Left renal pelvis (tissue), 4 donors: ENCODE measurements around the gene CD164. TPM values are rescaled to one million over a fixed set of nuclear protein-coding genes. Genes with fewer than 3 reads are reported as not detected.
"Not testable (repeated sequence)": the region's sequence is repeated elsewhere in the genome, so short reads cannot be mapped to it uniquely, and the experiment has no call there.

ENCODE experiments used
- DNase-seq, 4 donors: peaks; one replicate each; pipeline ENCODE4 v3.0.0-alpha.2; 2013; ENCODE audit warnings: low read depth in 4 of 4, low spot score in 3 of 4
- polyA plus RNA-seq, 4 donors: library from polyadenylated mRNA; unstranded; fragments of 120-200 nt; gene quantifications; one replicate each; pipeline ENCODE4 v1.2.1, GENCODE V29; 2013; ENCODE audit not compliant: insufficient read length in 4 of 4

The CD164 gene
- polyA plus RNA-seq, 4 donors = 351 to 598 (median 516) TPM

DNA sequence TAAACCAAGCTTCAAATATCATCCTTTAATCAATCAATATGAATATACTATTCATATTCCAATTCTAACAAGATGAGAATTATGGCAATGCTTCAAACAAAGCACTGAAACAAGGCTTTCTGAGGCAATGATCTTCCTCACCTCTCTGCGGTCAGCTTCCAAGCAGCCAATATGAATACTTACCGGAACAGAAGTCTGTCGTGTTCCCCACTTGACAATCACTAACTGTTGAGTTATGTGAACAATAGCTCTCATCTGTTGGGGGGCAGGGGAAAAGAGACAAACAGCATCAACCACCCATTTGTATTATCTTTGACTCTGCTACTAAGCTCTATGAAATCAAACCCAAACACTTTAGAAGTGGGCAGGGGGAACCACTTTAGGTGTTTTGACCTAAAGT lies 4.5 kb downstream of the CD164 start:
- no peak for DNase-seq

DNA sequence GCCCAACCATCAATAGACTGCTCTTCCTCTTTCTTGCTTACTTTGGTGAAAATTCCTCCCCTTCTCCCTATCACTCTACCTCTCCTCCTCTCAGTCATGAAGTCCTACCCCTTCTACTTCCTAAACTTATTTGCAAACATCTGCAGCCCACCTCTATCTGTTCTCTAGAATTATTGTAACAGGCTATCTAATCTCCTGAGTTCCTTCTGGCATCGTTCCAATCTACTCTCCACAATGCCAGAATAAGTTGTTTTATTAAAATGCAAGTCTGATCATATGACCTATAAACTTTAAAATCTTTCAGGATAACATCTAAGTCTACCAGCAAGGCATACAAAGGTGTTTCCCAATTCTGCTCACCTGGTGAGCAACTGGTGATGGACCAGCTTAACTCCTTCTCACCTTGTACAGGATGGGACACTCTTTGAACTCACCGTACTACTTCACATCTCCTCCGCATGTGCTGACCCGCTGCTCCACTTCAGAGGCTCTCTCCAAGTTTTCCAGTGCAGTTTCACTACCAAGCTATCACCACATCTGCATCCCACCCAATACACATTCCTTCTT lies 7.9 kb downstream of the CD164 start:
- DNase-seq = no peak

DNA sequence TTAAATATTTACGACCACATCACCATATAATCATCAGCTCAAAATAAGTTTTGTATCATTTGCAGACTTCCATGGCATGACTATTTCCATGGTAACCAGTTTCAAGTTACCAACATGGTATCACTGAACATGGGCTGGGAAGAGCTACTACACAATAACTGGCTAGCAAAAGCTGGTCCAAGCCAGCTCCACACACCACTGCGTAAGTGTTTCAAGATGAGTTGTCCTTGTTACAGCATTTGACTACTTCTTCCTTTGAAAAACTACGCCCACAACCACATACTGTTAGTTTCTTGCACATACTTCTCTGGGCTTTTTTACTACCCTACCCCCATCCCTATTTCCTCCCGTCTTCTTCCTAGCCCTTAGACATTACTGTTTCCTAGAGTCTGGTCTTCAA lies 8.5 kb downstream of the CD164 start:
- DNase-seq = no peak

DNA sequence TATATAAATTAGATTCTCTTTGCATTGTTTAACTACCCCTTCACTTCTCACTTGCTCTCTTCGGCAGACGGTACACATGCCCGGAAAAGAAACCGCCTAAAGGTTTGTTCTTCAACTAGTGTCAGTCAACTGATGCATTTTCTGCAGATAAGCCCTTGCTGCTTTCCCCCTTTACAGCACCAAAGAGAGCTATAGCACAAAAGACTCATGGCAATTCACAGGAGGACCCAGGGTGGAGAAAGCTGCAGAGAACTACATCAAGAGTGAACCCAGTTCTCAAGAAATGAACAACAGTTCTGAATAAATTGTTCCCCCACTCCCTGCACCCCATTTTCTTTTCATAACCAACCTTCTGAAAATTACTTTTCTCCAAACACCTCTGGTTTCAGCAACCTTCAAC lies 8.9 kb downstream of the CD164 start:
- no peak for DNase-seq

DNA sequence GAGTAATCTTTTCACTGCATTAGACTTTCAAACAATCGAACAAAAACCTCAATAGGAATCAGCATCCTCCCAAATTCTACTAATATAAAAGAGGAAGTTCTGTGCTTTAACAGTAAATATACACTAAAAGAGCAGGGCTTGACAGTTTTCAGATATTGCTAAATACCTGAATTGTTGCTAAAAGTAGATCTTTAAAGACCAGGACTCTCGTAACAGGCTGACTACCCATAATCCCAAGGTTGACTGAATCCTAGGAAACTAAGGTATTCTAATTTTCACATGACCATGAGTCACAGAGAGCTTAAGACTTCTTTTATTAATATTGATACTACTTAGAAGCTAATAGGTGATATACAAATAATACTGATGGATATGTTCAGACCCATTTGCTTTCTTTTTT lies 10.1 kb downstream of the CD164 start:
- DNase-seq = no peak

DNA sequence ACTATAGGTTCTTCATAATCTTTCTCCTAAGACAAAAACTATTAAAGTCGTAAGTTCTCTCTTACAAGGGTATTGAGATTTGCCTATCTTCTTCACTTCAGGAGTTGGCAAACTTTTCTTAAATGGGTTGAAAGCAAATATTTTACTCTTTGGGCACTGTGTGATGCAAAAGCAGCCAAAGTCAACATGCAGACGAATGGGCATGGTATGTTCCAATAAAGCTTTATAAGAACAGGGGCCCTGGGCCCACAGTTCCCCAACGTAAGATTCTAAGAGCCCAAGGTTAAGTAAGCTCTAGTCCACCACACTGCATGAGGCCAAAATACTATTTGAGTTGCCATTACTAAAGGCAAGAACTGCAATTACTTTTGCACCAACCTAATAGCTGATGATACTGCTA lies 11.5 kb downstream of the CD164 start:
- no peak for DNase-seq

DNA sequence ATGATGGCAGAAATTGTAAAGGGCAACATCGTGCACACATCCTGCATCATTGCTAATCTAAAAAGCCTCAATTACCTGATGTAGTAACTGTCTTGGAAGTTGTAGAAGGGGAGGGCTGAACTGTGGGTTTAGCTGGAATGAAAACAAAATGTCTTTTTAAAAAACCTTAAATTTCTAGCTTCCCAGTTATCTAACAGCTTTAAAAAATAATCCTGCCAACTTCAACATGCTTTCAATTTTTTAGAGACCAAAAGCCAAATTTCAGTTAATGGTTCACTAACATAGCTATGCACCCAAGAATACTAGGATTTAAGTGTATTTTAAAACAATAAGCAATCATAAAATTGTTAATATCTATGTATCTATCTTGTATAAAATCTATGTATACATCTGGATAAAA lies 11.9 kb downstream of the CD164 start:
- no peak for DNase-seq

DNA sequence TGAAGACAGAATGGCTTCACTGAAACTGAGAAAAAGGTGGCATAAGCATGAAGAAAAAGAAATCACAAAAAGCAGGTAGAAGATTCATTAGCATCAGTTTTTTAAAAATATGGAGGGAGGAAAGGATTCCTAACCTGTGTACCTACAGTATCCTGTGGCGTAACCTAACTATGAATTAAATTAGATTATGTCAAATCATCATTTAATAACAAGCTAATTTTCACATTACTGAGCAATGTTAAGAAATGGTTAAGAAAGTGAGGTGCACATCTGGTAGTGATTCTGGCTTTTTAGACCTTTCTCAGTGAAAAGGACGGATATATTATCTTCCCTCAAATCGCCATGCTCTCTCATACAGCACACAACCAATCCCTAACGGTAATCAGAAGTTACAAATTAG lies 12.5 kb downstream of the CD164 start:
- DNase-seq = no peak

DNA sequence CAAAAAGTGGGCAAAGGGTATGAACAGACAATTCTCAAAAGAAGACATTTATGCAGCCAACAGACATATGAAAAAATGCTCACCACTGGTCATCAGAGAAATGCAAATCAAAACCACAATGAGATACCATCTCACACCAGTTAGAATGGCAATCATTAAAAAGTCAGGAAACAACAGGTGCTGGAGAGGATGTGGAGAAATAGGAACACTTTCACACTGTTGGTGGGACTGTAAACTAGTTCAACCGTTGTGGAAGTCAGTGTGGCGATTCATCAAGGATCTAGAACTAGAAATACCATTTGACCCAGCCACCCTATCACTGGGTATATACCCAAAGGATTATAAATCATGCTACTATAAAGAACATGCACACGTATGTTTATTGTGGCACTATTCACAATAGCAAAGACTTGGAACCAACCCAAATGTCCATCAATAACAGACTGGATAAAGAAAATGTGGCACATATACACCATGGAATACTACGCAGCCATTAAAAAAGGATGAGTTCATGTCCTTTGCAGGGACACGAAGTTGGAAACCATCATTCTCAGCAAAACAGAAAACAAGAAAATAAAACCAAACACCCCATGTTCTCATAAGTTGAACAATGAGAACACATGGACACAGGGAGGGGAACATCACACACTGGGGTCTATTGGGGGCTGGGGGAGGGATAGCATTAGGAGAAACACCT lies 17.7 kb downstream of the CD164 start:
- not testable (repeated sequence) for DNase-seq

DNA sequence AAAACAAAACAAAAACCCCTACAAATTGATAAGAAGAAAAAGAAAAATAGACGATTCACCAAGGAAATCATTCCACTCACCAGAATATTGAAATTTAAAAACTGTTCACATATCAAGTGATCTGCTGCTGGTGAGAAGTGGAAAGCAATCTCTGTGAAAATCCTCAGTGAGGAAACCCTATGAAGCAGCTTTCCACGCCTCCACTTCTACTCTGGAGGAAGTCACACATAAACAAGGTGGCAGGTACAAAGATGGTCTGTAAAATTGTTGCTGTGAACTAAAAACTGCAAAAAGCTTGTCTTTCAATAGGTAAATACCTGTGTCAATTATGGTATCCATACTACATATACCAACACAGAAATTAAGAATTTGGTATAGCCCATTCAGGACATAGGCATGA lies 18.5 kb downstream of the CD164 start:
- no peak for DNase-seq

DNA sequence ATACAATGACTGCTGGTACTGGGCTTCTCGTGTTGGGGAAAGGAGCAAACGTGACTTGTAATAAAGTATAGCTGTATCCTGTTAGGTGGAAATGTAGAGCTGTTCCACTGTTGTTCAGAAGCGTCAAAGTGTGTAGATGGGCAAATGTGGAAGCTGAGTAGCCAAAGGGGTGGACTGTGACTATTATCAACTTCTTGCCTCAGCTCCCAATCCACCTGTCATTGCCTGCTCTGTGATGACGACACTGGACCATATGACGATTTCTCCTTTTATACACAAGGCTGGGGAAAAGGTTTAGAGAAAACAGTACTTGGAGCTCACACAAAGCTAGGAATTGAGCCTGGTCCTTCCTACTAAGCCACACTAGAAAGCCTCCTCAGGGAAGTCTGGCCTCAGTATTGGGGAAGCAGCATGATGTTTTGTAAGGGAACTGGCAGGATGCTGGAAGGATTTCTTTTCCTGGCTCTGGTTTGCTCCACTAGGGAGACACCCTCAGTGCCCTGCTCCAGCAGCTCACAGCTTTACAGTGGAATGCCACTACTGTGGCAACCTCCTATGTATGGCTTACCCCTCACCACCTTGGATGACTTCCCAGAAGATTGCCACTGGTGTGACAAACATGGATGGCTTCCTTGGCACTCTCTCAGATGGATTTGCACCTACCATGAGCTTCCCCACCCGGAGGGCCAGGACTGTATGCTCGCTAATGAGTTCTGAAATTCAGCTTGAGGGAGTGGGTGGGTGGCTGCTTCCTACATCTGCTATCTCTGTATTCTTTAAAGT lies 20.0 kb downstream of the CD164 start:
- DNase-seq = no peak

DNA sequence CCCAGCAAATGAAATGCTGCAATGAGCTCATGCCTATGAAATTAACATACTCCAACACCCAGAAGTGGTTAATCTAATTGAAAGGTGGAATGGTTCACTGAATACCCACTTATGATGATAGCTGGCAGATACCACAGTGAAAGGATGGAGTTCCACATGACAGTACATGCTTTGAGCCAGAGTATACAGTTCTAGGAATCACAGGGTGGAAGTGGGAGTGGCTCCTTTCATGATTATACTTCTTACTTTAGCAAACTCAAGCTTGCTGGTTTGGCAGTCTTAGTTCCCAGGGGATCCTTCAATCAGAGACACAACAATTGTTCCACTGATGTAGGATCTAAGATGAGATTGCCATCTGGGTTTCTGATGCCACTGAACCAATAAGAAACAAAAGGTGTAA lies 21.5 kb downstream of the CD164 start:
- DNase-seq = no peak

DNA sequence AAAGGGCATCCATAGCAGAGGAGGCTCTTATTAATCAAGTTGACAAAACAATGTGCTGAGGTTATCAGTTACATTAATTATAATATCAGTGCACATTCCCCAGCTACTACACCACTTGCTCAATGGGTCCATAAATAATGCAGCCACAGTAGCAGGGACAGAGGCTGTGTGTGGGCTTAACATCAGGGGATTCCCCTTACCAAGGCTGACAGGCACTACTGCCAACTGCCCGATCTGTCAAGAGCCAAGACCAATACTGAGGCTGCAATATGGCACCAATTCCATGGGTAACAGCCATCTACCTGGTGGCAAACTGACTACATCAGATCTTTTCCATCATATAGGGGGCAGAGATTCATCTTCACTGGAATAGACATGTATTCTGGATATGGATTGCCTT lies 22.0 kb downstream of the CD164 start:
- no peak for DNase-seq

DNA sequence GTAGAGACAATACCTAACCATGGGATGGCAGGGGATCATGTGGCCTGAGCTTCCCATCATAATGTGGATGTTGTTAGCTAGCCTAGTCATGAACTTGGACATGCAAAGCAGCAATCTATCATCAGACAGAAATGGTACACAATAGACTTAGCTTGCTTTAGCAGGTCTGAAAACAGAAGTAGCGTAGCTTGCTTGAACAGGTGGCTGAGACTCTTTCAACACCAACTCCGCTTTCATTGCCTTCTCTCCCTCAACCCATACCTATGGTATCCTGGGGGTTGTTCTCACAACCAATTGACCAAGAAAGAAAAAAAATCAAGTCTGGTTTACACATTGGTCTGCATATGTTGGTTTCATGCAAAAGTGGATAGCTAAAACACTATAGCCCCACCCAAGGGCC lies 23.0 kb downstream of the CD164 start:
- no peak for DNase-seq

DNA sequence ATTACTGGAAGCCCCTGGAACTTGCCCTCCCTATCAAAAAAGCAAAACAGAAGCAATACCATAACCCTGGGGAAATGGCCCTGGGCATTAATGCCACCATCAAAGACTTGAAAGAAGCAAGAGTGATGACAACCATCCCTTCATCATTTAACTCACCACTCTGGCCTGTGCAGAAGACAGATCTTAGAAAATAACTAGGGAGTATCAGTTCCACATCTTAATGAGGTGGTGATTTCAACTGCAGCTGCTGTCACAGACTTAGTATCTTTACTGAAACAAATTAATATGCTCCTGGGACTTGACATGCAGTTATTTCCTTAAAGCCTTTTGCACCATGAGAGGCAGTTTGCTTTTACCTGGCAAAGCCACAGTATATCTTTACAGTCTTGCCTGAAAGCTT lies 24.1 kb downstream of the CD164 start:
- no peak for DNase-seq

DNA sequence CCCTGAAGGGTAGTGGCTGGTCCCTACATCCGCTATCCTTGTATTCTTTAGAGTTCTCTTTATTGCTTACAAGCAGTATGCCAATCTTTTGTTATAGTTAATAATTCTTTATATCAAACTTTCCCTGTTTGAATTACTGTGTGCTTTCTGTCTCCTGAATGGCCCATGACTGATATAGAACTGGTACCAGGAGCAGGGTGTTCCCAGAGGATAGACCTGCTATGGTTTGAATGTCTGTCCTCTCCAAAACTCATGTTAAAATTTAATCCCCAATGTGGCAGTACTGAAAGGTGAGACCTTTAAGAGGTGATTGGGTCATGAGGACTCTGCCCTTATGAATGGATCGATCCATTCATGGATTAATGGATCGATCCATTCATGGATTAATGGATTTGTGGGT lies 26.0 kb downstream of the CD164 start:
- DNase-seq = no peak

DNA sequence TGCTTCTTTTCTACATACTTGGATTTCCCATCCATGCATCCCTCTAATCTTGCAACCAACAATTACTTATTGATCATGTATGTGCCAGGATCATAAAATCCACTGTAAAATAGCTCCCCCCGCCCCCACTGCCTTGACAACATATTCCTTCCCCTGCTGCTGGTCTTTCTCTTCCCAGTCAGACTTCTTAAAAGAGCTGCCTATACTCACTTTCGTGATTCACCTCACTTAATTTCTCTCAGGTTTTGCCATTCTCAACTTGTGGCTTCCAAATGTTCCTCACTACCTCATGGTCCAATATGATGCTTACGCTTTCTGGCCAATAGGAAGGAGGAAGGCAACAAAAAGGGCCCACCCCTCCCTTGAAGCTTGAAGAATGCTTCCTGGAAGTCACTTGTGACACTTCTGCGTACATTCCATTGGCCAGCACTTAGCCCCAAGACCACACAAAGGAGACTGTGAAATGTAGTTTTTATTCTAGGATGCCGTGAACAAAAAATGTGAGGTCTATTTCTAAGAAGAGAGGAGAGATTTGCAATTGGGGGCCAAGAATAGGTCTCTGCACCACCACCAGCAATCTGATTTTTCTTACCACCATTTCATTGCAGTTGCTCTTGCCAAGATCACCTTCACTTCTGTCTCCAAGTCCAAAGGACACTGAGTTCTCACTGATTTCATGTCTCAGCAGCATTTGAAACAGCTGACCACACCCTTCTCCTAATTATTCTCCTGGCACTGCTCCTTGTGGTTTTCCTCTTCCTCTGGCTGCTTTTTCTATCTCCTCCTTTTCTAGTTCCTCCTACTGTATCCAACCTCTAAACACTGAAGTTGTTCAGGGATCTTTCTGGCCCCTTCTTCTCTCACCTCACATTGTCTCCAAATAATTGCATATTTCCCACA lies 30.8 kb downstream of the CD164 start:
- no peak for DNase-seq

DNA sequence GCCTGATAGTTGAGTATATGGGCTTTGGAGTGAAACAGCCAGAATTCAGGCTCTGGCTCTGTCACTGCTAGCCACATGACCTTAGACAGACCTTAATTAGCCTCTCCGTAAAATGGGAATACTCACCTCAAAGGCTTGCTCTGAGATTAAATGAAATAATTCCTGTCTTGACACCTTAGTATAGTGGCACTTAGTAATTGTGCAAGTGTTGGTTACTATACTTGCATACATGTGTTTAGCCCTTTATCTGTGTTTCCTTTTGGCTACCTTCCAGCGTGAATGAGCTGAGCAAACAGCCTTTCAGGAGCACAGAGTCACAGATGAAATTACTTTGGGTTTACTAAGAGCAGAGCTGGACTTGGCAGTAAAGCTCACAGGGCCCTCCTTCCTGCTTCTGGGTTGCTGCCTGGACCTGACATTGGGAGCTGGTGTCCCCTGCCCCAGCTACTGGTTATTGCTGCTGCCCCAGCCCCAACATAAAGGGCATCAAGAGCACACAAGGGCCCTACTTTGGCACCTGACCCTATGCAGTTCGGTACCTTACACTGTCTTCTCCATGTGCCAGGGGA lies 32.8 kb downstream of the CD164 start:
- no peak for DNase-seq

DNA sequence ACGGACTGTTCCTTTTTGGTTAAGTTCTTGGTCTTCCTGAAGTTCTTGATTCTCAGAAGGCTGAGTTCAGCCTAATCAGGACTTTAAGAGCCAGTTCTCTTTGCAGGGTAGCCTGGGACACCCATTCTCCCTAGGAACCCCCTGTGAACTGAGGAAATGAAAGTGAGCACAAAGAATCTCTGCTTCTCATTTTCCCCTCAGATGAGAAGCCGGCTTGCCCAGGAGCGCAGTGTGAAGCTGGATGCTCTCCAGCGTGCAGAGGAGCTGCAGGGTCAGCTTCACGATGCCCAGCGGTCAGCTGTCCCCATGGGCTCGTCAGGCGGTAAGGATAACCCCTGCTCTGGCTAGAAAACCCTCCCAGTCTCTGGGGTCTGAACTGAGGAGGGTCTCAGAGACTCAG lies 34.0 kb downstream of the CD164 start:
- DNase-seq = no peak

DNA sequence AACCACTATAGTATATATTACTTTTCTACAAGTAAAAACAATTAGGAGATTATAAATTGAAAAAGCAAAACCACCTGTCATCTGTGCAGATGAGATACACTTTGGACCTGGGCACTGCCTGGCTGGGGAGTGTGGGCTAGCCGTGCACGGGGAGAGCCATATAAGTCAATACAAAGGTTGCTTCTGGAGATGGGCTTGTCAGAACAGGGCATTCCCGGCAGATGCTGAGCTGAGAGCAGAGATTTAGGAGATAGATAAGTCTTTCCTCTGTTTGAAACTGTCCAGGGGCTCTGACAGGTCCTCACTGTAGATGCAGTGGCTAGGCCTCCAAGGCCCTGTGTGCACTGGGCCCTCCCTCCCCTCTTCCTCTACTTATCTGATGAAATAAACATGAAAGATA lies 34.5 kb downstream of the CD164 start:
- no peak for DNase-seq

DNA sequence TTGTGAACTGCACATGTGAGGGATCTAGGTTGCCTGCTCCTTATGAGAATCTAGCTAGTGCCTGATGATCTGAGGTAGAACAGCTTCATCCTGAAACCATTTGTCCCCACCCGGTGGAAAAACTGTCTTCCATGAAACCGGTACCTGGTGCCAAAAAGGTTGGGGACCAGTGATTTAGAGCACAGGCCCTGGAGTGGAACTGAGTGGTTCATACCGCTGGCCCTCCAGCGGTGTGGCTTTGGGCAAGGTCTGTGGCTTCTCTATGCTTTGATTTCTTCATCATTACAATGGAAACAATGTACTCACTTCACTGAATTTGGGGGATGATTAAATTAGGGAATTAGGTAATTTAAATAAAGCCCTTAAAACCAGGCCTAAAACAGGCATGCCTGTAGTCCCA lies 36.3 kb downstream of the CD164 start:
- DNase-seq = no peak
